ENCODE measurements around the gene MICAL3.

DNA sequence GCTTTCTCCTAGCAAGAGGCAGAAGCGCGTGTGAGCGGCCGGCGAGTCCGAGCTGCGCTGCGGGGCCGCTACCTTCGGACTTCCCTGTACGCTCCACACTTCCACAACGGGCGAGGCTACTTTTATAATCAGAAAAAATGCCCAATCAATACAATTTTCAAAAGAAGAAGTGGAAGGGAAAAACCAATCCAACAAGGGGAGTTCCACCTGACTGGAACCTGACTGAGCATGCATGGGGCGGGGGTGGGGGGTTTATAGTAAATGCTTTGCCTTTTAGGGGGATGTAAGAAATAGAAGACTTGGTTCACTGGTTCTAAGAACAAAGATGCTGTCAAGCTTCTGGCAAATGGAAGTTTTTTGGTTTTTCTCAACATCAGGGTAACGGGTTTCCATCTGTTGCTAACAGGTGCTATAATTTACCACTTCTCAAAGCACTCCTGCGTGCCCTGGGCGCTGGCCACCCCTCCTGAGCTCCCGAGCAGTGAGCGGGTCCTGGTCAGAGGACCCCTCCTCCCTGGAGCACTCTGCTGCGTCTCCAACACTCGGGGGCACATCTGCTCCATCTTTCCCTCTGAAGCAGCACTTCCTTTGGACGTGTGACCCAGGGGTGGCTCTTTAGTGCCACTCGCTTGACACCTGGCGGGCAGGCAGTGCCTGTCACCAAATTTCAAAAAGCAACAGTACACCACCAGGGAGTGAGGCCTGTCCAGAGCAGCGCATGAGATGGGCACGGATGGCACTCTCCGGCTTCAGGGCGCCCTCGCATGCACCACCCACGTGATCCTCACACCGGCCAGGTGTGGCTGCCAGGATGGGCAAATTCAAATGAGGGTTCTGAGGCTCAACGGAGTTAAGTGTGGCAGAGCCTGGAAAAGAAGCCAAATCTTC is 228.5 kb downstream of the MICAL3 start:
- no peak for TF ChIP-seq USF2 (IDR thresholded peaks at IDR 0.05; ENCODE audit: low read length)
- no peak for TF ChIP-seq JUN (IDR thresholded peaks at IDR 0.05; ENCODE audit: low read depth, low read length)
- no peak for TF ChIP-seq RAD21 (IDR thresholded peaks at IDR 0.05 in 1 of 2, conservative IDR thresholded peaks at IDR 0.05 in 1 of 2; ENCODE audit: low read depth in 2 of 2, low read length in 2 of 2)
- TF ChIP-seq RFX5 (IDR thresholded peaks at IDR 0.05; ENCODE audit: borderline replicate concordance, low read depth, low read length), result no peak
- TF ChIP-seq POLR2A (IDR thresholded peaks at IDR 0.05; ENCODE audit: control extremely low read depth in 1 of 2, low read depth in 2 of 2, low read length in 2 of 2), result no peak
- TF ChIP-seq, protein P1, sequence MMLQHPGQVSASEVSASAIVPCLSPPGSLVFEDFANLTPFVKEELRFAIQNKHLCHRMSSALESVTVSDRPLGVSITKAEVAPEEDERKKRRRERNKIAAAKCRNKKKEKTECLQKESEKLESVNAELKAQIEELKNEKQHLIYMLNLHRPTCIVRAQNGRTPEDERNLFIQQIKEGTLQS (IDR thresholded peaks at IDR 0.05; ENCODE audit: insufficient read depth, low read depth, low read length), result no peak
- TF ChIP-seq SRF (IDR thresholded peaks at IDR 0.05; ENCODE audit: low read depth, low read length), result no peak
